IMR-90 (cell line): ENCODE measurements around the gene EML6.

Source experiments
- POLR2A ChIP-seq: IDR thresholded peaks from 2 replicates; pipeline ENCODE4 v1.6.1; 2012; ENCODE audit warnings: mild to moderate bottlenecking, low read depth, low read length
- RAD21 ChIP-seq: IDR thresholded peaks from 2 replicates; pipeline ENCODE4 v1.6.1; 2012; ENCODE audit warnings: low read length, improper control_type of control experiment
- TF ChIP-seq, protein P1 (sequence below): fragments of 150-350 bp; IDR thresholded peaks from 2 replicates; pipeline ENCODE4 v1.6.1; 2016; ENCODE audit warnings: low read depth, mild to moderate bottlenecking, low read length, moderate library complexity, borderline replicate concordance
- TF ChIP-seq, protein P2 (sequence below): conservative IDR thresholded peaks from 2 replicates; pipeline ENCODE4 v1.5.1; 2012; ENCODE audit warnings: mild to moderate bottlenecking, low read depth, low read length, improper control_type of control experiment

DNA sequence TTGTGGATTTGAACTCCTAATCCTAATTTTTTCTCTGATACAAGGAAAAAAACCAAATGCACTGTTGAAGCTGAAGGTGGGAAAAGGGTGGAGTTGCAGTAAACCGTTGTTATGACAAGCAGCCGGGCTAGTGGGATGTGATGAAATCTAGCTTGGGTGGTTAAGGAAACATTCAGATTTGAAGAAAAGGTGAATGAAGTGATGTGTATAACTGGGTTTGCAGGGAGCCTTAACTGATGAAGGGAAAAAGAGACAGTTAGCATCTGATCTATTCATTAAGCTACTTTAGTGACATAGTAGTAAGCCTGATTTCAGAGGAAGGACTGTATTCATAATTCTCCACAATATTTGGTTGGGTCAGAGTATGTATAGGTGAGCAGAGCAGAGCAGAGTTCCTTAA is 3.5 kb downstream of the EML6 start:
- TF ChIP-seq POLR2A = no peak
- TF ChIP-seq, protein P1, sequence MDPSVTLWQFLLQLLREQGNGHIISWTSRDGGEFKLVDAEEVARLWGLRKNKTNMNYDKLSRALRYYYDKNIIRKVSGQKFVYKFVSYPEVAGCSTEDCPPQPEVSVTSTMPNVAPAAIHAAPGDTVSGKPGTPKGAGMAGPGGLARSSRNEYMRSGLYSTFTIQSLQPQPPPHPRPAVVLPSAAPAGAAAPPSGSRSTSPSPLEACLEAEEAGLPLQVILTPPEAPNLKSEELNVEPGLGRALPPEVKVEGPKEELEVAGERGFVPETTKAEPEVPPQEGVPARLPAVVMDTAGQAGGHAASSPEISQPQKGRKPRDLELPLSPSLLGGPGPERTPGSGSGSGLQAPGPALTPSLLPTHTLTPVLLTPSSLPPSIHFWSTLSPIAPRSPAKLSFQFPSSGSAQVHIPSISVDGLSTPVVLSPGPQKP = no peak
- TF ChIP-seq, protein P2, sequence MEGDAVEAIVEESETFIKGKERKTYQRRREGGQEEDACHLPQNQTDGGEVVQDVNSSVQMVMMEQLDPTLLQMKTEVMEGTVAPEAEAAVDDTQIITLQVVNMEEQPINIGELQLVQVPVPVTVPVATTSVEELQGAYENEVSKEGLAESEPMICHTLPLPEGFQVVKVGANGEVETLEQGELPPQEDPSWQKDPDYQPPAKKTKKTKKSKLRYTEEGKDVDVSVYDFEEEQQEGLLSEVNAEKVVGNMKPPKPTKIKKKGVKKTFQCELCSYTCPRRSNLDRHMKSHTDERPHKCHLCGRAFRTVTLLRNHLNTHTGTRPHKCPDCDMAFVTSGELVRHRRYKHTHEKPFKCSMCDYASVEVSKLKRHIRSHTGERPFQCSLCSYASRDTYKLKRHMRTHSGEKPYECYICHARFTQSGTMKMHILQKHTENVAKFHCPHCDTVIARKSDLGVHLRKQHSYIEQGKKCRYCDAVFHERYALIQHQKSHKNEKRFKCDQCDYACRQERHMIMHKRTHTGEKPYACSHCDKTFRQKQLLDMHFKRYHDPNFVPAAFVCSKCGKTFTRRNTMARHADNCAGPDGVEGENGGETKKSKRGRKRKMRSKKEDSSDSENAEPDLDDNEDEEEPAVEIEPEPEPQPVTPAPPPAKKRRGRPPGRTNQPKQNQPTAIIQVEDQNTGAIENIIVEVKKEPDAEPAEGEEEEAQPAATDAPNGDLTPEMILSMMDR = no peak
- TF ChIP-seq RAD21 = no peak
